Stimulated activated CD8-positive, alpha-beta memory T cell treated with anti-CD3 and anti-CD28 coated beads, Interleukin-2, amount 100 ng/mL, for 1 hour (primary cell): ENCODE measurements around the gene VARS1.
"Not testable (repeated sequence)": the region's sequence is repeated elsewhere in the genome, so short reads cannot be mapped to it uniquely, and the experiment has no call there.

Experiments
- DNase-seq, 2 donors: peaks; one replicate each; pipeline ENCODE4 v3.0.0-alpha.2; 2020; ENCODE audit warnings: low read depth in 2 of 2

Gene VARS1

DNA sequence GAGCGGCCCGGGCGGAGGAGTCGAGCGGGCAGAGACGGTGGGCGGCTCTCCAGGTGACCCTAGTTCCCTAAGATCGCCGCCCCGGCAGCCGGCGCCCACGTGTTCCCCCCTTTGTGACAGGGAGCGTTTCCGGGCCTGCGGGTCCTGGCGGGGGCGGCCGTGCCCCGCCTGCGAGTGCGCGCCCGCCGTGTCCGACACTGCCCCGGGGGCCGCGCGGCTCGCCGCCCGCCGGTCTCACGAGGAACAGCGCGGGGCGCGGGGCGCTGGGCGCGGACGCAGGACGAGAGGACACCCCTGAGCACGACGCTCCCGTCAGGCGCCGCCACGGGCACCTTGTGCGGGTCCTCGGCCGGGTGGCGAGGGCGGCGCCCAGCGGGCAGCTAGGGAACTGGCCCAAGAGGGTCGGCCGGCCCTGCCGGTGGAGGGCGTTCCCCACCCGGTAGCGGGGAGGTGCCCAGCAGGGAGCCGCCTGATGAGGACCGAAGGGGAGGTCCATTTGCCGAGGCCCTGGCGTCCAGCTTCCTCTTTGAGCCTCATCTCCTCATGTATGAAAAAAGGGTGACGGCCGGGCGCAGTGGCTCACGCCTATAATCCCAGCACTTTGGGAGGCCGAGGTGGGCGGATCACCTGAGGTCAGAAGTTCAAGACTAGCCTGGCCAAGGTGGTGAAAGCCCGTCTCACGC lies at the start of gene VARS1:
VARS1 (minus strand) TSS at position 137 of the 683 bp plus-strand sequence. CDS start 535 bp downstream, outside the sequence.
- DNase-seq: peak; percentile 71 to 78

DNA sequence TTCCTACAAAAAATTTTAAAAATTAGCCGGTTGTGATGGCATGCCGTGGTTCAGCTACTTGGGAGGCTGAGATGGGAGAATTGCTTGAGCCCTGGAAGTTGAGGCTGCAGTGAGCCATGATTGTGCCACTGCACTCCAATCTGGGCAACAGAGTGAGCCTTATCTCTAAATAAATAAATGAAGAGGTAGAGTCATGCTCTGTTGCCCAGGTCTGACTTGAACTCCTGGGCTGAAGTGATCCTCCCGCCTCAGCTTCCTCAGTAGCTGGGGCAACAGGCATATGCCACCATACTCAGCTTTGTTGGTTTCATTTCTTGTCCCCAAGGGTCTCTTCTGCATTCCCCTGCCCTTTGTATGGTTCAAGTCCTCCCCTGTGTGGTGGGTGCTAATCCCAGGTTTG lies 49.0 kb upstream of the VARS1 start:
- DNase-seq: no peak

DNA sequence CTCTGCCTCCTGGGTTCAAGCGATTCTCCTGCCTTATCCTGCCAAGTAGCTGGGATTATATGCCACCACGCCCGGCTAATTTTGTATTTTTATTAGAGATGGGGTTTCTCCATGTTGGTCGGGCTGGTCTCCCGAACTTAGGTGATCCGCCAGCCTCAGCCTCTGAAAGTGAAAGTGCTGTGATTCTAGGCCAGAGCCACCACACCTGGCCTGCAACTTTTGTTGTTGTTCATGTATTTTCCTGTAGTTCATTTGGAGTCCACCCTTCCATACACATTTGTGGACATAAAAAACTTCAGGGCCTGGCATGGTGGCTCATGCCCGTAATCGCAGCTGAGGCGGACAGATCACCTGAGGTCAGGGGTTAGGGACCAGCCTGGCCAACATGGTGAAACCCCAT lies 46.5 kb upstream of the VARS1 start:
- DNase-seq: no peak

DNA sequence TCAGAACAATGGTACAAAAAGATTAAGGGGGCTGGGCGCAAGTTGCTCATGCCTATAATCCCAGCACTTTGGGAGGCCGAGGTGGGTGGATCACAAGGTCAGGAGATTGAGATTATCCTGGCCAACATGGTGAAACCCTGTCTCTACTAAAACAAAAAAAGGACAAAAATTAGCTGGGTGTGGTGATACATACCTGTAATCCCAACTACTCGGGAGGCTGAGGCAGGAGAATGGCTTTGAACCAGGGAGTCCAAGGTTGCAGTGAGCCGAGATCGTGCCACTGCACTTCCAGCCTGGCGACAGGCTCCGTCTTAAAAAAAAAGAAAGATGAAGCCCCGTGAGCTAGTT lies 44.2 kb upstream of the VARS1 start:
- DNase-seq: not testable (repeated sequence)

DNA sequence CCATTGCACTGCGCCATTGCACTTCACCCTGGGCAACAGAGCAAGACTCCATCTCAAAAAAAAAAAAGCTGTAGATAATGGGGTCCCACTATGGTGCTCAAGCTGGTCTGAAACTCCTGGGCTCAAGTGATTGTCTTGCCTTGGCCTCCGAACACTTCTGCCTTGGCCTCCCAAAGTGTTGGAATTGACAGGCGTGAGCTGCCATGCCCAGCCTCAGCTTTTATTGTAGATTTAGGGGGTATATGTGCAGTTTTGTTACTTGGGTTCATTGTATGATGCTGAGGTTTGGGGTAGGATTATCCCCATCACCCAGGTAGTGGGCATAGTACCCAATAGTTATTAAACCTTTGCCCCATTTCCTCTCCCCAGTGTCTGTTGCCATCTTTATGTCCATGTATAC lies 43.4 kb upstream of the VARS1 start:
- no peak for DNase-seq

DNA sequence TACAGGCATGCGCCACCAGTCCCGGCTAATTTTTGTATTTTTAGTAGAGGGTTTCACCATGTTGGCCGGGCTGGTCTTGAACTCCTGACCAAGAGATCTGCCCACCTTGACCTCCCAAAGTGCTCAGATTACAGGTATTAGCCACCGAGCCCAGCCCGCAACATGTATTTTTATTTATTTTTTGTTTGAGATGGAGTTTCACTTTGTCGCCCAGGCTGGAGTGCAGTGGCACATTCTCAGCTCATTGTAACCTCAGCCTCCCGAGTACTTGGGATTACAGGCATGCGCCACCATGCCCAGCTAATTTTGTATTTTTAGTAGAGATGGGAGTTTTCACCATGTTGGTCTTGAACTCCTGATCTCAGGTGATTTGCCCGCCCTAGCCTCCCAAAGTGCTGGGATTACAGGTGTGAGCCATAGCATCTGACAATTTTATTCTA lies 42.6 kb upstream of the VARS1 start:
- not testable (repeated sequence) for DNase-seq

DNA sequence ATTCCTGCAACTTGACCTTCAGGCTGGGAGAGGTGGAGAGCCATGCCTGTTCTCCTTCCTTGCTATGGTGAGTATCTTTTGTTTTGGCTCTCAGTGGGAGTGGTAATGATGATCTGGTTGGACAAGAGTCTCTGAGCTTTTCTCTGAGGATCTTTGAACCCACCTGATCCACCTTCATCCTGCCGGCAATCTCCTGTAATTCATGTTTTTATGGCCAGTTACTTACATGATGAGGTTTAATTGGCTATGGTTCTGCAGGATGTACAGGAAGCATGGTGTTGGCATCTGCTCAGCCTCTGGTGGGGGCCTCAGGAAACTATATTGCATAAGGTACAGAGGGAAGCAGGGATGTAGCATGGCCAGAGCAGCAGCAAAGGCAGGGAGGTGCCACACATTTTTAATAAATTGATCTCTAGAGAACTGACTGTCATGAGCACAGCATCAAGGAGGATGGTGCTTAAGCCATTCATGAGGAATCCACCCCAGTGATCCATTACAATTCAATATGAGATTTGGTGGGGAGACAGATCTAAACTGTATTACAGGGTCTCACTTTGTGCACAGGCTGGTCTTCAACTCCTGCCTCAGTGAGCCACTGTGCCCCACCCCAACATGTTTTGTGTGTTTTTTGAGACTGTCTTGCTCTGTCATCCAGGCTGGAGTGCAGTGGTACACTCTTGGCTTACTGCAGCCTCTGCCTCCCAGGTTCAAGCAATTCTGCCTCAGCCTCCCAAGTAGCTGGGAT lies 42.0 kb upstream of the VARS1 start:
- DNase-seq: no peak

DNA sequence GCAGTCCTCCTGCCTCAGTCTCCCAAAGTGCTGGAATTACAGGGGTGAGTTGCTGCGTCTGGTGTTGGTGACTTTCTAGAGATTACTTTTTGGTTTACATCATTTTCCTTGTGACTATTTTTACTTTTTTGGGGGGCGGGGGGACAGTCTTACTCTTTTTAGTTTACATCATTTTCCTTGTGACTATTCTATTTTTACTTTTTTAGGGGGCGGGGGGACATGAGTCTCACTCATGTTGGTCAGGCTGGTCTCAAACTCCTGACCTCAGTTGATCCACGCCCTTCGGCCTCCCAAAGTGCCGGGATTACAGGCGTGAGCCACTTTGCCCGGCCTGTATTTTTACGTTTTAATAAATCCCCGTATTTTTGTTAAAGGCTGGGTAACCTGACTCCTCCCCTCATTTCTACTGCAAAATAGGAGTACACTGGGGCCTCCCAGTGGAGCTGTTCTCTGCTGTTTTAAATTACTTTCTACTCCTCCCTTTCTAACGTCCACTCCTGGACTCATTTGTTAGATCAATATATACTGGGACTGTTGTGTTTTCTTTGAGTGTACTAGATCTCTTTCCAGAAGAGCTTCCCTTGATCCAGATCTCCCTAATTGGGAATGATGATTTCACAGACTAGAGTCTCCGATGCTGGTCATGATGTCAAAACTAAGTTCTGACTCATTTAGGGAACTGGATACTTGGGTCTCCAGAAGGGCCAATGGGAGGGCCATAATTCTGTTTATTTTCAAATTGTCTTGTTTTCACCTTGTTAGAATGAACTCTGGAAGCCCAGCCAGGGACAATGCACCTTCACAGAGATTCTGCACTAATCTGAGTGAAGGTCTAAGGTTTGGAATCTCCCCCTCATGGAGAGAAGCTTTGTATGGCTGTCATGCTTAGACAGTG lies 41.2 kb upstream of the VARS1 start:
- no peak for DNase-seq

DNA sequence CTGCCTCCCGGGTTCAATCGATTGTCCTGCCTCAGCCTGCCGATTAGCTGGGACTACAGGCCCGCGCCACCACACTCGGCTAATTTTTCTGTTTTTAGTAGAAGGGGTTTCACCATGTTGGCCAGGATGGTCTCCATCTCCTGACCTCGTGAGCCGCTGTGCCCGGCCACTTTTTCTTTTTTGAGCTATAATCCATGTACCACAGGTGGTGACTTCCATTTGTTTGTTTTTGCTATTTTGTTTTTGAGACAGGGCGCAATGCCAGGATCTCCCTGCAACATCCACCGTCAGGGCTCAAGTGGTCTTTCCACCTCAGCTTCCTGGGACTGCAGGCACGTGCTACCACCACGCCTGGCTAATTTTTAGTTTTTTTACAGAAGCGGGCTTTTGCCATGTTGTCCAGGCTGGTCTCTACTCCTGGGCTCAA lies 40.5 kb upstream of the VARS1 start:
- no peak for DNase-seq

DNA sequence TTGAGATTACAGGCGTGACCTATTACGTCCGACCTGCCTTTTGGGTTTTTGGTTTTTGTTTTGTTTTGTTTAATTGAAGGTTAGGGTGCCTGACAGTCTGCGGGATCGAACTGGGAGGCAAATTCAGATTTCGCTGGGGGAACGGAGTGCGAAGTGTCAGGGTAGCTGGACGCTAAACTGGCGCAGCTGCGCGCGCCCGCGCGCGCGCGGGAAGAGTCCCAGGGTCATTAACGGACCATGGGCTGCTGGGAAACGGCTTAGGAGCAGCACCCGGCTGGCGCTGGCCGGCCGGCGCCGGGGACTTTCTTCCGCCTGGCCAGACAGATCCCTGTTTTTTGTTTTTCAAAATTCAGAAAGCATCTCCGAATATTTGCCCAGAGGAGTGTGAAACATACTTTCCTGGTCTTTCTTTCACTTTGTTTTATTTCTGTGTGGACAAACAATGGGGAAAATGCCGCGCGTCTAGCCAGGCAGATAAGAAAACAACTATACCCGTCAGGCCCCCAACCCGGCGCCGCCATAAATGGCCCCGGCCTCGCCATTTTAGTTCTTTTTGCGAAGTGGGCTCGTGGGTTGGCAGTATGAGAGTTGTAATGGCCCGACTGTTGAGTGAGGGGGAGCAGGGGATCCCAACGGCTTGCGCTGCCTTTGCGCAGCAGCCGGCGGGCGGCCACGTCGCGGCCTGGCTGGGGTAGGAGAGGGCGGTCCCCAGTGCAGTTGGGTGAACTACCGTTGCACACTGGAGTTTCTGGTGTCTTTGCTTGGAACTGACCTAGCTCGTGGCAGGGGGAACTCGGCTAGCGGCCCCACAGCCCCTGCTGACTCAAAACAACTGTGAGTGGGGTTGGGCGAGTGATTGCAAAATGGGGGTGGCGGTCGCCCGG lies 39.1 kb upstream of the VARS1 start:
- peak; percentile 52 to 63 for DNase-seq

DNA sequence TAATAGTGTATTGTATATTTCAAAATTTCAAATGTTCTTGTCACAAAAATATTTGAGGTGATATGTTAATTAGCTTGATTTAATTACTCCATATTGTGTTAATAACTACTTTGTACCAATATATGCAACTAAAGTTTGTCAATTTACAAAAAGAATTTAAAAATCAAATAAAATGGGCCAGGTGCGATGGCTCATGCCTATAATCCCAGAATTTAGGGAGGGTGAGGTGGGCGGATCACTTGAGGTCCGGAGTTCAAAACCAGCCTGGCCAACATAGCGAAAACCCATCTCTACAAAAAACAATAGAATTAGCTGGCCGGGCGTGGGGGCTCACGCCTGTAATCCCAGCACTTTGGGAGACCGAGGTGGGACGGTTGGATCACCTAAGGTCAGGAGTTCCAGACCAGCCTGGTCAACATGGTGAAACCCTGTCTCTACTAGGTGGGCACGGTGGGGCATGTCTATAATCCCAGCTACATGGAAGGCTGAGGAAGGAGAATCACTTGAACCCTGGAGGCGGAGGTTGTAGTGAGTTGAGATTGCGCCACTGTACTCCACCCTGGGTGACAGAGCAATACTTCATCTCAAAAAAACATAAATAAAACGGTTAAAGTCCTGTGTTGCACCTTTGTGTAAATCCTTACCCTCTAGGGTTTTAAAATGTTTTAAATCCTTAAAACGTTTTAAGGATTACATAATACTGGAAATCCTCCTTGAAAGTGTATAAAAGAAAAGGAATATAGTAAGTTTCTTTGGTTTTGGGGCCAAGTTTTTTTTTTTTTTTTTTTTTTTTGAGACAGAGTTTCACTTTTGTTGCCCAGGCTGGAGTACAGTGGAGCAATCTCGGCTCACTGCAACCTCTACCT lies 36.0 kb upstream of the VARS1 start:
- no peak for DNase-seq

DNA sequence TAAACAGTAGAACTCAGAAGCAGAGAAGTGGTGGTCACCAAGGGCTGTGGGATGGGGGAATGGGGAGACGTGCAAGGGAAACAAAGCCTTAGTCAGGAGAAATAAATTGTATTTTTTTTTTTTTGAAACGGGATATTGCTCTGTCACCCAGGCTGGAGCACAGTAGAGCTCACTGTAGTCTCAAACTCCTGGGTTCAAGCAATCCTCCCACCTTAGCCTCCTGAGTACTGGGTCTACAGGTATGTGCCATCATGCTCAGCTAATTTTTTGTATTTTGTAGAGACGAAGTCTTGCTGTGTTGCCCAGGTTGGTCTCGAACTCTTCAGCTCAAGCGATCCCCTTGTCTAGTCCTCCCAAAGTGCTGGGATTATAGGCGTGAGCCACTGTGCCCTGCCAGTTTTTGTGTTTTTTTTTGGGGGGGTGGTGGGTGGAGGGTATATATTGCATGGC lies 35.4 kb upstream of the VARS1 start:
- DNase-seq: no peak

DNA sequence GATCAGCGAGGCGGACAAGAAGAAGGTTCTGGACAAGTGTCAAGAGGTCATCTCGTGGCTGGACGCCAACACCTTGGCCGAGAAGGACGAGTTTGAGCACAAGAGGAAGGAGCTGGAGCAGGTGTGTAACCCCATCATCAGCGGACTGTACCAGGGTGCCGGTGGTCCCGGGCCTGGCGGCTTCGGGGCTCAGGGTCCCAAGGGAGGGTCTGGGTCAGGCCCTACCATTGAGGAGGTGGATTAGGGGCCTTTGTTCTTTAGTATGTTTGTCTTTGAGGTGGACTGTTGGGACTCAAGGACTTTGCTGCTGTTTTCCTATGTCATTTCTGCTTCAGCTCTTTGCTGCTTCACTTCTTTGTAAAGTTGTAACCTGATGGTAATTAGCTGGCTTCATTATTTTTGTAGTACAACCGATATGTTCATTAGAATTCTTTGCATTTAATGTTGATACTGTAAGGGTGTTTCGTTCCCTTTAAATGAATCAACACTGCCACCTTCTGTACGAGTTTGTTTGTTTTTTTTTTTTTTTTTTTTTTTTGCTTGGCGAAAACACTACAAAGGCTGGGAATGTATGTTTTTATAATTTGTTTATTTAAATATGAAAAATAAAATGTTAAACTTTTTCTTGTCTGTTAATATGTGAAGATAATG lies 34.2 kb upstream of the VARS1 start:
- no peak for DNase-seq

DNA sequence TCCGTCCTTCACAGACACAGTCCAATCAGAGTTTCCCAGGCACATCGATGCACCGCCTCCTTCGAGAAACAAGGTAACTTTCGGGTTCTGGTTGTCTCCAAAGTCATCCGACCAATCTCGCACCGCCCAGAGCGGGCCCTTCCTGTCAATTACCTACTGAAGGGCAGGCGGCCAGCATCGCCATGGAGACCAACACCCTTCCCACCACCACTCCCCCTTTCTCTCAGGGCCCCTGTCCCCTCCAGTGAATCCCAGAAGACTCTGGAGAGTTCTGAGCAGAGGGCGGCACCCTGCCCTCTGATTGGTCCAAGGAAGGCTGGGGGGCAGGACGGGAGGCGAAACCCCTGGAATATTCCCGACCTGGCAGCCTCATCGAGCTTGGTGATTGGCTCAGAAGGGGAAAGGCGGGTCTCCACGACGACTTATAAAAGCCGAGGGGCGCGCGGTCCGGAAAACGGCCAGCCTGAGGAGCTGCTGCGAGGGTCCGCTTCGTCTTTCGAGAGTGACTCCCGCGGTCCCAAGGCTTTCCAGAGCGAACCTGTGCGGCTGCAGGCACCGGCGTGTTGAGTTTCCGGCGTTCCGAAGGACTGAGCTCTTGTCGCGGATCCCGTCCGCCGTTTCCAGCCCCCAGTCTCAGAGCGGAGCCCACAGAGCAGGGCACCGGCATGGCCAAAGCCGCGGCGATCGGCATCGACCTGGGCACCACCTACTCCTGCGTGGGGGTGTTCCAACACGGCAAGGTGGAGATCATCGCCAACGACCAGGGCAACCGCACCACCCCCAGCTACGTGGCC lies 31.9 kb upstream of the VARS1 start, which contains the start of gene HSPA1B:
HSPA1B (plus strand) TSS at position 453 of the 794 bp plus-strand sequence; CDS start at position 666, 213 bp downstream.
- peak; percentile 78 to 80 for DNase-seq

DNA sequence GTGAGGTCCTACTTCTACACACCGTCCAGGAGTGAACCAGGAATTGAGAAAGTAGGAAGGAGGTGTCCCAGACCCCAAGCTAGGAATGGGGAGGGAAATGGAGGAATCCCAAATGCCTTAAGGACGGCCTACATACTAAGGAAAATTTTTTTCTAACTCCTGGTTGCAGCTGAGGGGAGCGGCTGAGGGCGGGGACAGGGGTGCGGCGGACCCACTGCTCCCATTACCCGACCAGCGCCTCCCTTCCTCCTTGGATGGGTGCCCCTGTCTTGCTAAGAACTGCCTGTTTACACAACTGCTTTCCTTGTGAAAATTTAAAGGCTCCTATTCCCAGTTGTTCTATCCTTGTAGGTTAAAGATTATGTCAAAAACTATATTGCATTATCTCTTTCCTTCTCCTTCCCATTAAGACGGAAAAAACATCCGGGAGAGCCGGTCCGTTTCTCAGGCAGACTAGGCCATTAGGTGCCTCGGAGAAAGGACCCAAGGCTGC lies 31.3 kb upstream of the VARS1 start:
- DNase-seq: no peak

DNA sequence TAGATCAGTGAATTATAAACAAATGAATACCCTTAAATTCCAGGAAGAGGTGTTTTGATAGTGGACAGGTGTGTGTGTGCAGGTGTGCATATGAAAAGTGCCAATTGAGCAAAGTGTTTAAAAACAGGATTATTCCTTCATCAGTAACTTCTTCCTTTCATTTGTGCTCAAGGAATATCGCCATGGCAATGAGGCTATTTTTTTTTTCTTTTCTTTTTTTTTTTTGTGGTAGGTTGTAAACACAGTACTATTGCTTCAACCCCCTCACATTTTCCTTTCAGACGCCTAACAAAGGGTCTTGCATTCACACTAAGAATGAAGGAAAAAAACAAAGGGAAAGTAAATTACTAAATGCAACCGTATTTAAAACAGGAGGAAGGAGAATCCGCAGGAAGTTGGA lies 30.0 kb upstream of the VARS1 start:
- DNase-seq: no peak

DNA sequence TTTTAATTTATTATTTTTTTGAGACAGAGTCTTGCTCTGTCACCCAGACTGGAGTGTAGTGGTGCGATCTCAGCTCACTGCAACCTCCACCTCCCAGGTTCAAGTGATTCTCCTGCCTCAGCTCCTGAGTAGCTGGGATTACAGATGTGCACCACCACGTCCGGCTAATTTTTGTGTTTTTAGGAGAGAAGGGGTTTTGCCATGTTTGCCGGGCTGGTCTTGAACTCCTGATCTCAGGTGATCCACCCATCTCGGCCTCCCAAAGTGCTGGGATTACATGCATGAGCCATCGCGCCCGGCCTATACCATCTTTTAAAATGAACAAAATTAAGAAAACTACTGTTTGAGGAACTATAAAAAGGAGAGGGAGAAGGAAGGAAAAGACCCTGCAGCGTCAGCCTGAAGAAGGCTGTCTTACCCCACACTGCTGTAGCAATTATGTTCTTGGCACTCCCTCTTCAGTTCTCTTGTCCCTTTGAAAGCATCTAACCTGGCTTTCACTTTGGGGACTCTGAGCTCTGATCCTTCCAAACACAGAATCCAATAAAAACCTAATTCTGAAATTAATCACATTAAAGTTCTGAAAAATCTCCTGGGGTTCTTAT lies 28.1 kb upstream of the VARS1 start:
- DNase-seq: not testable (repeated sequence)
